GM21723 (cell line): Measurements from ENCODE around the gene ZNF439.
"Not testable (repeated sequence)": the region's sequence is repeated elsewhere in the genome, so short reads cannot be mapped to it uniquely, and the experiment has no call there.

Experiments
- ATAC-seq: cut with Tn5 transposase; IDR thresholded peaks from one replicate; pipeline ENCODE4 v1.9.1; 2021; ENCODE audit warnings: mild to moderate bottlenecking, moderate library complexity; ENCODE audit not compliant: unreplicated experiment

ZNF439 gene

DNA sequence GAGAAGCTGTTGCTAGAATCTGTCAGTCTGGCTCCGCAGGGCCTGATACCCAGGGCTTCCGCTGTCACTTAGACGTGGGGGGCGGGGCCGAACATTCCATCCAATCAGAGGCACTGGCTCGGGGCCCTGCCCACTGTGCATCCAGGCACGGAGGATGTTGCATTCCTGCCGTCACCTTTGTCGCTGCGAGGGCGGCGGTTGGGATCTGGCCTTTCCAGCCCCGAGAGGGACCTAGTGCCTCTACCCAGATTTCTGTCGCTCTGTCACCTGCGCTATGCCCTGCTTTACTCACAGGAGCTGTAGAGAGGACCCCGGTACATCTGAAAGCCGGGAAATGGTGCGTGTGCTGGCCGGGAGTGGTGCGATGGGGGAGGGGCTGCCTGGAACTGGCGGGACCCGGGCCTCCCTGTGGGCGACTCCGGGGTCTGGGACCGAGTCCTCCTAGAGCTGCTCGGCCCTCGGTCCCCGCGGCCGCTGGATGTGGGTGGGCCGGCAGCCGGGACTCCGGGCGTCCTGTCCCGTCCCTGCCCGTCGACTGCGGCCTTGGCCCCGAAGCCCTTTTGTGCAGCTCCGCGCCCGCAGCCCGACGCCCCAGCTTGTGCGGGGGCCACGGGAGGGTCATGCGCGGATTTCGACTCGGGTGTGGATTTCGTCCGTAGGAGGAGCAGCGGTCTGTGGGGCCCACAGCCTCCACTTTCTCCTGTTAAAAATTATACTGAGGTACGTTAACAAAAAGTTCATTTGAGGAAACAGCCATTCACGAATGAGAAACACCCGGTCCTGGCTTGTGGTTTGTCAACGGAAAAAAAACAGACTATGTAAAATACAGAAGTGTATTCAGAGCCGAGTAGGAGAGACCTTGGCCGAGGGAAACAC, at the start of gene ZNF439:
ZNF439 (plus strand) TSS at position 133 of the 876 bp plus-strand sequence; CDS start at position 275, 142 bp downstream.
- ATAC-seq: peak; percentile 86

GRCh38 chr19:11806354-11807098, 42.0 kb upstream of the ZNF439 start:
- ATAC-seq: no peak

GRCh38 chr19:11807099-11807380, 41.5 kb upstream of the ZNF439 start:
- no peak for ATAC-seq

GRCh38 chr19:11813703-11814028, 34.9 kb upstream of the ZNF439 start:
- ATAC-seq: peak; percentile 36

- ATAC-seq: peak; percentile 96
These were observed 34.4 kb upstream of the ZNF439 start, which contains the start of gene ZNF440 for GRCh38 chr19:11814029-11814699. ZNF440 (plus strand) TSS chr19:11814273; CDS start chr19:11814448, 175 bp downstream.

- no peak for ATAC-seq
These were observed 33.9 kb upstream of the ZNF439 start for GRCh38 chr19:11814700-11815035.

- ATAC-seq: no peak
These were observed 26.9 kb upstream of the ZNF439 start for GRCh38 chr19:11821474-11822109.

DNA sequence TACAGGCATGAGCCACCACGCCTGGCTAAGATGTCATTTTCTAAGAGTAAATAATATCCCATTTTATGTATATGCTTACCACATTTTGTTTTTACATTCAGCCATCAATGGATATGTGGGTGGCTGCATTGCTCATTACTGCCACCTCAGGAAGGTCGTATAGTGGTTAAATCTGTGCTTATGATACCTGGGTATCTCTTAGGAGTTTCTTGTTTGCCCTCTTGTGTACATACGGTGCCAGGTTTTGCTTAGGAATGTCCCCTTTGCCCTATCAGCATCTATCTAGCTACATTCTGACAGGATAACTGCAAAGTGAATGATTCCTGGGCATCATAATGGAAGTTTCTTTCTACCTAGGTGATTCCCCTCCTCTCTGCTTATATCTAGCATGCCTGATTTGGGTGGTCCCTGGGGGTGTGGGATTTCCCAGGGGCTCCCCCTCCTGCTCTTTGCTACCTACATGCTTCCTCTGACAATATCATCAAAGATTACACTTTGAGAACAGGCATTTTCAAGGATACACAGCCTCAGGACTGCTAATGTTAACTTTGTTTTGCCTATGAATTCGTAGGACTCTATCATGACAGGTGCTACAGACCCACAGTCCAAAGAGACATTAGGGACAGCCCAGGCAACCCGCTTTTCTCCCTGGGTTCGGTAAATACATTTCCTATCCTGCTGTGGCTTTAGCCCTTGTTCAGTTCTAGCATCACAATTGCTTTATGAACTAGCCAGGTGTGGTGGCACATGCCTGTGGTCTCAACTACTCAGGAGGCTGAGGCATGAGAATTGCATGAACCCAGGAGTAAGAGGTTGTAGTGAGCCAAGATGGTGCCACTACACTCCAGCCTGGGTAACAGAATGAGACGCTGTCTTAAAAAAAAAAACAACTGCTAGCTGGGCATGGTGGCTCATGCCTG, 19.3 kb upstream of the ZNF439 start:
- not testable (repeated sequence) for ATAC-seq

- no peak for ATAC-seq
These were observed 16.1 kb upstream of the ZNF439 start for GRCh38 chr19:11832253-11832912.

DNA sequence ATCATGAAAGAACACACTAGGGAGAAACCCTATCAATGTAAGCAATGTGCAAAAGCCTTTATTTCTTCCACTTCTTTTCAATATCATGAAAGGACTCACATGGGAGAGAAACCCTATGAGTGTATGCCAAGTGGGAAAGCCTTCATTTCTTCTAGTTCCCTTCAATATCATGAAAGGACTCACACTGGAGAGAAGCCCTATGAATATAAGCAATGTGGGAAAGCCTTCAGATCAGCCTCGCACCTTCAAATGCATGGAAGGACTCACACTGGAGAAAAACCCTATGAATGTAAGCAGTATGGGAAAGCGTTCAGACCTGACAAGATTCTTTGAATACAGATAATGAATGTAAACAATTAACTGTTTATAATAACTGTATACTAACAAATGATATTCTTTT, 15.0 kb upstream of the ZNF439 start:
- ATAC-seq: no peak

DNA sequence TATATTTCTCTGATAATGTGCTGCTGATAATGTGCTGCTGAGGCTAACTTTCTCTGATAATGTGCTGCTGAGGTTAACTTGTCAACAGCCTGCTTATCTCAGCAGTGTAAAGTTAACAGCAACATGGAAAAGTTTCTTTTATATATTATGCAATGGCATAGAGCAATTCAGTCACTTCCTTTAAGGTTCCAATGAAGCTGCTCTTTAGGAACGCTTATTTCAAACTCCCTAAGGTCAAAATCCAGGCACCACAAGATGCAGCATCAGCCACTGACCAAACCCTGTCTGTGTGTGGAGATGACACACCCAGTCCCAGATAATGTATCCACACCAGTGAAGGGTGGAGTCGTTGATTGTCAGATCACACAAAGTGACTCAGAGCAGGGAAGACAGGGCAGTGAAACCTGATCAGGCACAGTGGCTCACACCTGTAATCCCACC, 12.9 kb upstream of the ZNF439 start:
- ATAC-seq: not testable (repeated sequence)

DNA sequence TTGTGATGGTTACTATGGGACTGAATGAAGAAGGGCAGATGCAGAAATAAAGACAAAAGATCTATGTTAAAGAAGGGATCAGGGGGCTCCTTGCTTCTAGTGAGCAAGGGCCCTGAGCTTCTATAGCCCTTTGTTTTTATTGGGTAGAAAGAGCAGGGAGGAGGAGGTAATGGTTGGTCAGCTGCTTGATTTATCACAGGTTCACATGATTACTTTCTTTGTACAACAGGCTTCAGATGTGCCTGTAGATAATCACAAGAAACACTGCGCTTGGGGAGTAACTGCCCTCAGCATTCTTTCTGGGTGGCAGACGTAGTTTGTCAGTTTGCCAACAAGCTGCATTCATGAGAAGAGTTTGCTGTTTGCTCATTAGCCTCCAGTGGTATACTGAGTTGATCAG, 4.8 kb upstream of the ZNF439 start:
- no peak for ATAC-seq

DNA sequence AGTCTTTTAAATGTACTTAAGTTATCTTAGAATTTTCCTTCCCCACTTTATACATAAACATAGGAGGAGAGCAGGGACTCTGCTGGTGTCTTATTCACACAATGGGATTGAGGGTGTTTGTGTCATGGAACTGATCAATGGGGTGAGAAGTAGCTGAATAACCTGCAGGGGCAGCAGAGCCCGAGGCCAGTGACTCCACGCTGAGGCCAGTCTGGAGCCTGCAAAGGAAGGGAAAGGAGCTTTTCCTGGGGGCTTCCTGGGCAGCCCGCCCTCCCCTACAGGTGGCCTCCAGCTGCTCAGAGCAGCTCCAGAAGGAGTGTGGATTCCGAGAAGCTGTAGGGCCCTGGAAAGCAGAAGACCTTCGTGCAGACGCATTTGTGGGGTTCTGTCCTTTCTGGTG, 911 bp upstream of the ZNF439 start:
- ATAC-seq: not testable (repeated sequence)

DNA sequence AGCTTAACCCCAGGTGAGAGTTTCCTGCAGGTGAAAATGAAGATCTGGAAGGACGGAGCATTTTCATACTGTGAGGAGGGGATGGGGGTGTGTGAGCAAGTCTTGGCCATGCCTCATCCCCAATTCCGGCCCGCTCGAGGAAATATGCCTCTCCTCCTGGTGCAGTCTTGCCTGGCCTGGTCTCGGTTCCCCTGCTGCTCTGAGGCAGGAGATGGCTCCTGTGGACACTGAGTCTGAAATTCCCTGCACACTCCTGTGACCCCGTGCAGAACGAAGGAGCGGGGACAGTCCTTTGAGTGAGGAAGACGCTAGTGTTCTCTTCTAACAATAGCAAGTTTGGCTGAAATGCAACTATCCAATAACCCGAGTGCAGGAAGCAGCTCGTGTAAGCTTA, 329 bp upstream of the ZNF439 start:
- ATAC-seq: no peak

GRCh38 chr19:11850289-11850688, 1.8 kb downstream of the ZNF439 start:
- not testable (repeated sequence) for ATAC-seq

DNA sequence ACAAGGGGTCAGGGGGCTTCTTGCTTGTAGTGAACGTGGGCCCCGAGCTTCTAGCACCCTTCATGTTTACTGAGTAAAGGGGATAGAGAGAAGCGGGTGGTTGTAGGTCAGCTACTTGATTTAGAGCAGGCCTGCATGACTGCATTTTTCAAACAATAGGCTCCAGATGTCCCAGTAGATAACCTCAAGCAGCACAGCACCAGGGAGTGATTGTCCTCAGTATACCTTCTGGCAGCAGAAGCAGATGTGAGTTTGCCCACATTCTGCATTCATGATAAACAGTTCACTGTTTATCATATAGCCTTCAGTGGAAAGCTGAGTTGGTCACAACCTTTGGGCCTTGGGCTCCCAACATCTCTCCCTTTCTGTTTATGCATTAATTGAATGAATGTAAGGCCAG, 4.8 kb downstream of the ZNF439 start:
- ATAC-seq: no peak

- no peak for ATAC-seq
These were observed 8.2 kb downstream of the ZNF439 start for GRCh38 chr19:11856596-11857250.

DNA sequence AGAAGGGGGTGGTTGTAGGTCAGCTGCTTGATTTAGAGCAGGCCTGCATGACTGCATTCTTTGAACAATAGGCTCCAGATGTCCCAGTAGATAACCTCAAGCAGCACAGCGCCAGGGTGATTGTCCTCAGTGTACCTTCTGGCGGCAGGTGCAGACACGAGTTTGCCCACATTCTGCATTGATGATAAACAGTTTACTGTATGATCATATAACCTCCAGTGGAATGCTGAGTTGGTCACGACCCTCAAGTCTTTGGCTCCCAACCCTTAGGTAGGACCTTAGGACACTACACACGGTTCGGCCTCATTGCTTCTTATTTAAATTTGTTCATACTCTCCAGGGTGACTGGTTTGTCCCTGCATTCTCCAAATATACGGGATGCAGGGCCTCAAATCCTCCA, 12.2 kb downstream of the ZNF439 start:
- no peak for ATAC-seq

DNA sequence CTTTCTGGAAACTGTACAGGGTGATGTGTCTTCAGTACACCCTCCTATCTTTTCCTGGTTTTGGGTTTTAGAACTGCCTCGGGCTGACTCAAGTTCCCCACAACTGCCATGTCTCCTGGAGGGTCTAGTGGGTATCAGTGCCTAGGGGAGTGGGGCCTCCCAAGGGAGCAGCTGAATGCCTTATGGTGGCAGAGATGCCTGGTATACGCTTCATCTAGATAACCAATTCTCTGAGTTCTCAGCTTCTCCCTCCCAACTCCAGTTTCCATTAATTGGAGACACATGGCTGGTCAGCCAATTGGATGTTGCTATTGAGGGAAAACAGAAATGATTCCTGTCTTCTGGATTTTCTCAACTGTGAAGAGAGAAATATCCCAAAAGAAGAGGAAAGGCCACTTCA, 12.8 kb downstream of the ZNF439 start:
- ATAC-seq: no peak
